Measurements from ENCODE around the gene SCAMP2.

The SCAMP2 gene

GRCh38 chr15:74837482-74838136, 35.6 kb downstream of the SCAMP2 start:
- no peak for DNase-seq (ENCODE audit: low spot score)

GRCh38 chr15:74836846-74837245, 36.3 kb downstream of the SCAMP2 start:
- no peak for DNase-seq (ENCODE audit: low spot score)

GRCh38 chr15:74835312-74835823, 37.8 kb downstream of the SCAMP2 start:
- DNase-seq (ENCODE audit: low spot score): peak; percentile 83

- DNase-seq (ENCODE audit: low spot score): no peak
Observed at GRCh38 chr15:74833376-74834107, 39.6 kb downstream of the SCAMP2 start.

- no peak for DNase-seq (ENCODE audit: low spot score)
Observed at GRCh38 chr15:74832826-74833225, 40.3 kb downstream of the SCAMP2 start.

GRCh38 chr15:74831813-74832495, 41.2 kb downstream of the SCAMP2 start:
- DNase-seq (ENCODE audit: low spot score): no peak

- no peak for DNase-seq (ENCODE audit: low spot score)
Observed at GRCh38 chr15:74830868-74831267, 42.3 kb downstream of the SCAMP2 start.

- DNase-seq (ENCODE audit: low spot score): no peak
Observed at GRCh38 chr15:74829991-74830390, 43.2 kb downstream of the SCAMP2 start.

- no peak for DNase-seq (ENCODE audit: low spot score)
Observed at GRCh38 chr15:74829486-74829885, 43.7 kb downstream of the SCAMP2 start.

GRCh38 chr15:74828835-74829234, 44.3 kb downstream of the SCAMP2 start:
- no peak for DNase-seq (ENCODE audit: low spot score)

GRCh38 chr15:74827614-74828013, 45.6 kb downstream of the SCAMP2 start:
- no peak for DNase-seq (ENCODE audit: low spot score)

GRCh38 chr15:74826921-74827320, 46.2 kb downstream of the SCAMP2 start:
- DNase-seq (ENCODE audit: low spot score): no peak

- peak; percentile 80 for DNase-seq (ENCODE audit: low spot score)
Observed at GRCh38 chr15:74826364-74826819, 46.8 kb downstream of the SCAMP2 start, which contains the start of gene CPLX3. Gene CPLX3 (plus strand): TSS chr15:74826627. CDS start chr15:74826704, 77 bp downstream.

GRCh38 chr15:74825866-74826265, 47.3 kb downstream of the SCAMP2 start:
- no peak for DNase-seq (ENCODE audit: low spot score)

GRCh38 chr15:74824976-74825375, 48.2 kb downstream of the SCAMP2 start:
- DNase-seq (ENCODE audit: low spot score): no peak

GRCh38 chr15:74823324-74823723, 49.8 kb downstream of the SCAMP2 start:
- no peak for DNase-seq (ENCODE audit: low spot score)

GRCh38 chr15:74822233-74822632, 50.9 kb downstream of the SCAMP2 start:
- no peak for DNase-seq (ENCODE audit: low spot score)

- no peak for DNase-seq (ENCODE audit: low spot score)
Observed at GRCh38 chr15:74821790-74822158, 51.4 kb downstream of the SCAMP2 start.

GRCh38 chr15:74821091-74821789, 51.9 kb downstream of the SCAMP2 start:
- DNase-seq (ENCODE audit: low spot score): peak; percentile 70

- DNase-seq (ENCODE audit: low spot score): no peak
Observed at GRCh38 chr15:74820056-74820455, 53.1 kb downstream of the SCAMP2 start.

GRCh38 chr15:74817370-74817737, 55.8 kb downstream of the SCAMP2 start:
- DNase-seq (ENCODE audit: low spot score): peak; percentile 59
